ENCODE results near the gene ZDHHC8. TPM values are rescaled to one million over a fixed set of nuclear protein-coding genes. Genes with fewer than 3 reads are reported as not detected.

Gene ZDHHC8
- total RNA-seq, 1 experiment from 2014 or later: 89.3 TPM

GRCh38 chr22:20115691-20116375, 15.8 kb upstream of the ZDHHC8 start, which contains the start of gene RANBP1 (continued):
- no peak for TF ChIP-seq REST (IDR thresholded peaks at IDR 0.05; ENCODE audit: low read depth)
- TF ChIP-seq EGR1 (IDR thresholded peaks at IDR 0.05; ENCODE audit: low read depth): no peak
- TF ChIP-seq FOSL1 (IDR thresholded peaks at IDR 0.05; ENCODE audit: low read depth): no peak
- no peak for TF ChIP-seq ZNF274 (IDR thresholded peaks at IDR 0.05; ENCODE audit: low read depth, low read length)
- no peak for TF ChIP-seq POLR2A (IDR thresholded peaks at IDR 0.05; ENCODE audit: borderline replicate concordance, extremely low read depth, insufficient read depth, insufficient read length)
- no peak for TF ChIP-seq CBX3 (IDR thresholded peaks at IDR 0.05; ENCODE audit: low read depth)
- no peak for TF ChIP-seq SP1 (IDR thresholded peaks at IDR 0.05; ENCODE audit: low read depth)
- TF ChIP-seq CEBPB (IDR thresholded peaks at IDR 0.05; ENCODE audit: low read depth): no peak

- peak overlapping the region; percentile 99 for H3K9ac ChIP-seq (ENCODE audit: low read length)
- H3K4me2 ChIP-seq (ENCODE audit: low read length): peak overlapping the region; percentile 91
- intact Hi-C loops (cut with micrococcal nuclease): loop anchor here (10.0 kb wide), 1 partner anchor 152 kb away; no protein-coding TSS in a partner anchor
- BruUV-seq (replicated peaks): TSS peak; percentile 54
- ATAC-seq (peak; percentile 4), DNase-seq (ENCODE audit: low read depth, low spot score) (no peak)
- peak overlapping the region; percentile 77 to 97 for H3K4me3 ChIP-seq (replicated peaks in 1 of 2; ENCODE audit: low read depth in 1 of 2, low read length in 2 of 2)
- ChIA-PET RAD21 (ENCODE audit: low non-redundant PET in 1 of 2, low total read pairs in 2 of 2, uncharacterized antibody in 2 of 2, unreplicated experiment in 2 of 2) (no interaction called here), CTCF (no interaction called here), POLR2A (no interaction called here)
- peak overlapping the region; percentile 79 for H3K27ac ChIP-seq (ENCODE audit: low read depth, low read length)
- H3K27me3 ChIP-seq (ENCODE audit: insufficient read depth, low read length): no peaks in the 10 kb centered on the region
- H4K20me1 ChIP-seq (ENCODE audit: insufficient read depth): no peaks in the 10 kb centered on the region
- peaks cover 13 to 45% of the 10 kb centered on the region in 2 experiments for H3K36me3 ChIP-seq (ENCODE audit: control insufficient read depth in 1 of 2, insufficient read depth in 2 of 2, low read length in 2 of 2)
- peaks cover 71% of the 10 kb centered on the region for H3K79me2 ChIP-seq (ENCODE audit: insufficient read depth, low read length)
- no peak overlapping the region for H2AFZ ChIP-seq (ENCODE audit: low read depth, low read length, poor library complexity, severe bottlenecking)
- H3K4me1 ChIP-seq (ENCODE audit: control insufficient read depth in 1 of 2, insufficient read depth in 2 of 2, low read length in 2 of 2): peaks cover 12 to 29% of the 10 kb centered on the region in 2 experiments
- no peaks in the 10 kb centered on the region for H3K9me3 ChIP-seq (ENCODE audit: control insufficient read depth in 1 of 2, insufficient read depth in 1 of 2, low read depth in 1 of 2, low read length in 2 of 2)
- no peaks in the 10 kb centered on the region for H3K9me2 ChIP-seq (ENCODE audit: insufficient read depth)
- TF ChIP-seq ZFX (IDR thresholded peaks at IDR 0.05) (no peak), ATF3 (IDR thresholded peaks at IDR 0.05) (no peak), RAD21 (IDR thresholded peaks at IDR 0.05; ENCODE audit: low read depth) (no peak), SRF (IDR thresholded peaks at IDR 0.05; ENCODE audit: low read depth) (no peak), CEBPB (IDR thresholded peaks at IDR 0.05; ENCODE audit: low read depth) (no peak), POLR2A (IDR thresholded peaks at IDR 0.05; ENCODE audit: borderline replicate concordance, extremely low read depth, insufficient read depth, insufficient read length) (no peak), ELF1 (IDR thresholded peaks at IDR 0.05; ENCODE audit: borderline replicate concordance, low read depth) (no peak), EZH2 (IDR thresholded peaks at IDR 0.05) (no peak), CTCF (IDR thresholded peaks at IDR 0.05 in 2 of 3, conservative IDR thresholded peaks at IDR 0.05 in 1 of 3; ENCODE audit: borderline replicate concordance in 1 of 3, insufficient read depth in 1 of 3, low read depth in 2 of 3, low read length in 2 of 3) (no peak), TCF7L2 (IDR thresholded peaks at IDR 0.05; ENCODE audit: borderline replicate concordance, extremely low read depth, insufficient read depth, insufficient read length) (no peak), EZH2phosphoT487 (IDR thresholded peaks at IDR 0.05; ENCODE audit: borderline replicate concordance) (no peak)
Observed at GRCh38 chr22:20116376-20116950, 15.1 kb upstream of the ZDHHC8 start.

Data from HCT116 (cell line).